ENCODE results near the gene LRRC31.

LRRC31 gene

DNA sequence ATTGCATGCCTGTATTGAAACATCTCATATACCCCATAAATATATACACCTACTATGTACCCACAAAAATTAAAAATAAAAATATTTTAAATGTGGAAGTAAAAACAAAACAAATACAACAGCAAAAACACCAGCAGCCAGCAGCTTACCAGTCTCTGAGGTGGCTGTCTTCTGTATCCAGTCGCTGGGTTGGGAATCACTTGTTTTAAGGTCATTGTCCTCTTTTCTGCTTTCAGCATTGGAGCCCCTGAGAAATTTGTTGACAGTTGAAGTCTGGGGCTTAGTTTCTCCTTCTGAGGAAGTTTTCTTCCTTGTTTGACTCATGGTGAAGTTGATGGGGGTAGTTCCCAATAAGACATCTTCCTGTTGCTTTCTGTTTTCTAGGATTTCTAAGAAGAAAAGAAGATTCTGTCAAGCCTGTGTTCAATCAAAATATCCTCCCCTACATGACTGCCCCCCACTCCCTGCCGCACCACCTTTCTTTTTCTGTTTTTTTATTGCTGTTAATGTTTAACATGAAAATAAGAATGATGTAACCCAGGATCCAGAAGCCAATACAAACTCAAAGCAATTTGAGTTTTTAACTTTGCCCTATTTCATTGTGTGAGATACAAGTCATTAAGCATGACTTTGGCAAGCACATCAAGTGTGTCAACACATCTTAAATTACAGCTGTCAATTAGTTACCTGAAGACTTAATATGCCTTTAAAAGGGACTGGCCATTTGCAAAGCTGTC is at the start of gene LRRC31:
LRRC31 (minus strand) TSS at position 452 of the 737 bp plus-strand sequence; CDS start at position 324, 128 bp downstream.
- no peak for DNase-seq

- DNase-seq, result no peak
These were observed 44.6 kb upstream of the LRRC31 start for GRCh38 chr3:169914321-169914720.

GRCh38 chr3:169913323-169913722 is 43.6 kb upstream of the LRRC31 start:
- DNase-seq, result no peak

GRCh38 chr3:169911272-169911671 is 41.5 kb upstream of the LRRC31 start, which contains the start of gene SAMD7:
SAMD7 (plus strand) TSS chr3:169911572; CDS start chr3:169919499, 7,927 bp downstream.
- no peak for DNase-seq

- DNase-seq, result no peak
These were observed 38.2 kb upstream of the LRRC31 start for GRCh38 chr3:169907944-169908343.

DNA sequence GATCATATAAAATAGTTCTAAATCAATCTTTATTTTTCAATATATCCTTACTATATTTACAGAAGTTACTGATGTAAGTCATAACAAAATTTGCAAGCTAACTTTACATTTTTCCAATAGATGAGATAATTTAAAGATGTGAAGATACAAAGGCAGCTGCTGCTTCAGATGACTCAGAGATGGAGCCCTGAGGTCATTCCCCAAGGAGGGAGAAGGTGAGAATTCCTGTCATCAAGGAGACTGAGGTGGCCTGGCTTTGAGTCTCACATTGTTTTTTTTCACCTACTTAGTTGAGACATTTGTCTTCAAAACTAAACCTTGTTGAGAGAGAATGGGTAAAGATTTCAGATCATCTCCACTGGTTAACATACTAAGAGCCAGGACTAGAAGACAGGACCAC is 37.7 kb upstream of the LRRC31 start:
- no peak for DNase-seq

- DNase-seq, result no peak
These were observed 35.7 kb upstream of the LRRC31 start for GRCh38 chr3:169905404-169905803.

DNA sequence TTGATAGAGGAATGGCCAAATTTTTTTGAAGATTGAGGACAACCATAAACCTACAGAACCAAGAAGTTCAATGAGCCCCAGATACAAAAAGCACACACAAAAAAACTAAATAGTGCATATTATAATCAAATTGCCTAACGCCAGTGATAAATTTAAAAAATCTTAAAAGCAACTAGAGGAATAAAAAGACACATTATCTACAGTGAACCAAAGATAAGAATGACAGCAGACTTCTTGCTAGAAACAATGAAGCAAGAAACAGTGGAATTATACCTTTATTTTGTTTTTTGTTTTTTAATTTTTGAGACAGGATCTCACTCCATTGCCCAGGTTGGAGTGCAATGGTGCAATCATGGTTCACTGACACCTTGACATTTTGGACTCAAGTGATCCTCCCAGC is 31.7 kb upstream of the LRRC31 start:
- no peak for DNase-seq

DNA sequence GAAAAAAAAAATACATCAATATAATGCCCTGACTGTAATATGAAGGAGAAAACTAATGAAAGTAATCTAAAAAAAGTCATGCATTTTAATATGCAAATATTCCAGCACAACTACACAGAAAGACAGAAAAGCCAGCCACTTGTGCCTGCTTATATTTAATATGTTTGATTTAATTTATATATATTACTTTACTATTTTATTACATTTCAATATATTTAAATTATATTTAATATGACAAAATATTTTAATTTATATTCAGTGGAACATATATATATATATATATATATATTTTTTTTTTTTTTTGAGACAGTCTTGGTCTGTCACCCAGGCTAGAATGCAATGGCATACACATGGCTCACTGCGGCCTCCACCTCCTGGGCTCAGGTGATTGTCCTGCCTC is 27.5 kb upstream of the LRRC31 start:
- no peak for DNase-seq

- DNase-seq, result no peak
These were observed 25.3 kb upstream of the LRRC31 start for GRCh38 chr3:169895072-169895471.

DNA sequence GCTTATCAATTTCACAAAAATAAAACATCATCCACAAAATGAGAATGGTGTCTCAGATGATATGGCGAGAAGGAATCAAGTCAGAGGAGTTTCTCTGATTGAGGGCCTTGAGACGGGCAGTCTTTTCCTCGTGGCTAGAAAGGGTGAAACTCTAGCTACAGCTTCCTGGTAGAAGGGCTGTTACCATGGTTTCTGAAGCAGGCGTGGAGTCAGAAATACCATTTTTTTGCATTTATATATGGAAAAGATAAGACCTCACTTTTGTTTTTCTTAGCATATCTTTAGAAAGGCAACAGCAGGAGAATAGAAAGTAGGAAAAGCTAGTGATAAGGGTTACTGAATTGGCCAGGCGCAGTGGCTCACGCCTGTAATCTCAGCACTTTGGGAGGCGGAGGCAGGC is 24.4 kb upstream of the LRRC31 start:
- no peak for DNase-seq

DNA sequence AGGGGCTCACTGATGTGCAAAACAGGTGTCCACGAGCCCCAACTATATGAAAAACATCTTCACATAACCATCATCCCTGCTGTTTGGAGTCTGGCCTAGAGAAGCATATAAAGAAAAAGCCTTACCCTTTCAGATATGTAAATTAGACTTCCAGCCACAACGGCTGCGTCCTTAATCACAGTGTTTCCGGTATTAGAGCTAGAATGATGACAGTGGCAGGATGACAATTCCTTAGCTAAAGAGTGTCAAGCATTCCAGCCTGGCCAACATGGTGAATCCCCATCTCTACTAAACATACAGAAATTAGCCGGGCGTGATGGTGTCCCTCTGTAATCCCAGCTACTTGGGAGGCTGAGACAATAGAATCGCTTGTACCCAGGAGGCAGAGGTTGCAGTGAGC is 22.2 kb upstream of the LRRC31 start:
- no peak for DNase-seq

GRCh38 chr3:169886671-169887070 is 16.9 kb upstream of the LRRC31 start:
- no peak for DNase-seq

GRCh38 chr3:169880576-169881250 is 11.0 kb upstream of the LRRC31 start:
- DNase-seq, result no peak

GRCh38 chr3:169879845-169880575 is 10.3 kb upstream of the LRRC31 start:
- no peak for DNase-seq

DNA sequence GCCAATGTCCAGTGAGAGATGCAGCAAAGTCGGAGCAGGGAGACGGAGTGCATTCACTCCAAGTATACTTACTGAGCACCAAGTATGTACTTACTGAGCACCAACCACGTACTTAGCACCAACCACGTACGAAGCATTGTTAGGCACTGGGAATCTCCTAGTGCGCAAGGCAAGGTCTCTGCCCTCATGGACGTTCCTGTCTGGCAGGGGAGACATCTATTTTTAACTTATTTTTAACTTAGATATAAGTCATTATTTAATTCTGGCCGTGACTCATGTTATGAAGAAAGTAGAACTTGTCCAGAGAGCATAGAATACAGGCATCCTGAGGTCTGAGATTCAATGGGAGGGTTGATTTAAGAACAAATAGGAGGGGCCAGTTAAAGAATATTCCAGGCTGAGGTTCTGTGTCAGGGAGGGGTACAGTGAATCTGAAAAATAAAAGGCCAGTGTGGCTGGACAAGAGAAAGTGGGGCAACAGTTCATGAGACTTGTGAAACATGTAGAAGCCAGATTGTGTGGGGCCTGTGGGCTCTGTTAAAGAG is 9.3 kb upstream of the LRRC31 start:
- no peak for DNase-seq

- no peak for DNase-seq
These were observed 1.6 kb upstream of the LRRC31 start for GRCh38 chr3:169871129-169871886.

DNA sequence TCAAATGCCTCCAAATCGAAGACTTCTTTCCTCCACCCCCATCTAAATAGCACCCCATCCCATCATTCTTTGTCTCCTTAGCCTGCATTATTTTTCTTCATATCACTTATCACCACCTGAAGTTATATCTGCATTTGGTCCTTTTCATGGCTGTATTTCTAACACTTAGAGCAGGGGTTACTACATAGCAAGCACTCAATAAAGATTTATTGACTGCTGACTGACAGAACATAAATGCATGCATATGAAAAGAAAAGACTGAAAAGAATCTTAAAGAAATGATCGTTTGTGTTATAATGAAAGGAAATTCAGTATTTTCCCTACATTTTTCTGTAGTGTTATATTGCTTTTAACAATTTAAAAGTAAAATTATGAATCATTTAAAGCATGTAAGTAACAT is 1.4 kb downstream of the LRRC31 start:
- DNase-seq, result no peak

- no peak for DNase-seq
These were observed 2.0 kb downstream of the LRRC31 start for GRCh38 chr3:169867584-169868210.

GRCh38 chr3:169865176-169865767 is 4.5 kb downstream of the LRRC31 start:
- no peak for DNase-seq

GRCh38 chr3:169864270-169864669 is 5.5 kb downstream of the LRRC31 start:
- DNase-seq, result no peak

GRCh38 chr3:169863458-169863899 is 6.3 kb downstream of the LRRC31 start:
- DNase-seq, result peak; percentile 30

Data from 8988T (cell line).